Fibroblast of lung (primary cell): ENCODE results near the gene MAN1A1.

Experiments used
- EZH2 ChIP-seq: IDR thresholded peaks from 2 replicates; pipeline ENCODE4 v1.5.1; 2012; ENCODE audit warnings: low read length, control low read depth, mild to moderate bottlenecking; ENCODE audit errors: missing control alignments
- TF ChIP-seq, protein P1 (sequence below), 2 donors: IDR thresholded peaks in 1 of 2; conservative IDR thresholded peaks in 1 of 2; 1 replicate in 1 of 2; 2 replicates in 1 of 2; pipeline ENCODE4 v1.5.1; 2011 to 2012; ENCODE audit warnings: low read length in 2 of 2, control low read depth in 1 of 2, inconsistent platforms in 1 of 2, low read depth in 1 of 2, mild to moderate bottlenecking in 1 of 2

DNA sequence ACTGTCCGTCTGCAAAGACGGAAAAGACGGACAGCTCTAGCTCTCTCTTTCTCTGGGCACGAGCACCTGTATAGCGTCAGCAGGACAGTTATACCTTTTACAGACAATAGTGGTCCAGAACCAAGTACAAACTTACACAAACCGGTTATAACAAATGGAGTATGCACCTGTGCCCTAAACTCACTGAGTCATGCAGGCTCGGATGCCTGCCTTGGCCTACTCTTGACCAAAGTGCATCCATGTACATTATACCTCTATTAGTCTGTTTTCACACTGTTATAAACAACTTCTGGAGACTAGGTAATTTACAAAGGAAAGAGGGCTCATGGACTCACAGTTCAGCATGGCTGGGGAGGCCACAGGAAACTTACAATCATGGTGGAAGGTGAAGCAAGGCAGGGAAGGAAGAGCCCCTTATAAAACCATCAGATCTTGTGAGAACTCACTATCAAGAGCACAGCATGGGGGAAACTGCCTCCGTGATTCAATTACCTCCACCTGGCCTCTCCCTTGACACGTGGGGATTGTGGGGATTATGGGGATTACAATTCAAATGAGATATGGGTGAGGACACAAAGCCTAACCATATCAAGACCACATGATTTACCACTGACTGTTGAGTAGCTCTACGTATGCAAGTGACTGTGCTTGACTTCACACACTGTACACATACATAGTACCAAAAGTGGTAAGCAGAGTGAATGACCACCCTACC lies 23.1 kb downstream of the MAN1A1 start:
- TF ChIP-seq, protein P1, sequence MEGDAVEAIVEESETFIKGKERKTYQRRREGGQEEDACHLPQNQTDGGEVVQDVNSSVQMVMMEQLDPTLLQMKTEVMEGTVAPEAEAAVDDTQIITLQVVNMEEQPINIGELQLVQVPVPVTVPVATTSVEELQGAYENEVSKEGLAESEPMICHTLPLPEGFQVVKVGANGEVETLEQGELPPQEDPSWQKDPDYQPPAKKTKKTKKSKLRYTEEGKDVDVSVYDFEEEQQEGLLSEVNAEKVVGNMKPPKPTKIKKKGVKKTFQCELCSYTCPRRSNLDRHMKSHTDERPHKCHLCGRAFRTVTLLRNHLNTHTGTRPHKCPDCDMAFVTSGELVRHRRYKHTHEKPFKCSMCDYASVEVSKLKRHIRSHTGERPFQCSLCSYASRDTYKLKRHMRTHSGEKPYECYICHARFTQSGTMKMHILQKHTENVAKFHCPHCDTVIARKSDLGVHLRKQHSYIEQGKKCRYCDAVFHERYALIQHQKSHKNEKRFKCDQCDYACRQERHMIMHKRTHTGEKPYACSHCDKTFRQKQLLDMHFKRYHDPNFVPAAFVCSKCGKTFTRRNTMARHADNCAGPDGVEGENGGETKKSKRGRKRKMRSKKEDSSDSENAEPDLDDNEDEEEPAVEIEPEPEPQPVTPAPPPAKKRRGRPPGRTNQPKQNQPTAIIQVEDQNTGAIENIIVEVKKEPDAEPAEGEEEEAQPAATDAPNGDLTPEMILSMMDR (conservative IDR thresholded peaks at IDR 0.05 in 1 of 2, IDR thresholded peaks at IDR 0.05 in 1 of 2; ENCODE audit: low read depth in 1 of 2, low read length in 2 of 2): no peak
- no peak for TF ChIP-seq EZH2
